ENCODE results near the gene PREP. TPM values are rescaled to one million over a fixed set of nuclear protein-coding genes. Genes with fewer than 3 reads are reported as not detected.

The PREP gene
- total RNA-seq, 2 donors from 2014 or later, result 99.9 to 113 TPM

DNA sequence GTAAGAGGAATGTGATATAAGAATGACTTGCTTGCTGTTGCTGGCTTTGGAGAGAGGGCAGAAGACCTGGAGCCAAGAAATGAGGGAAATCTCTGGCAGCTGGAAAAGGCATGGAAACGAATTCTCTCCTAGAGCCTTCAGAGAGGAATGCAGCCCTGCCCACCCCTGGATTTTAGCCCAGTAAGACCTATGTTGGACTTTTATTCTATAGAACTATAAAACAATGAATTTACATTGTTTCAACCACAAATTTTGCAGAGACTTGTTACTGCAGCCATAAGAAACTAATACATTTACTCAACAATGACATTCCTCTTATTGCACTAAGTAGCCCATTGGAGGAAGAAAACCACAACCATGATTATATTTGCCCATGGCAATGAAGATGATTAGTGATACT is 39.5 kb upstream of the PREP start:
- intact Hi-C loops (cut with DNase I), result no loop called here
- no peak overlapping the region for H3K9ac ChIP-seq (ENCODE audit: low read depth in 2 of 2, low read length in 2 of 2)
- DNase-seq, result no peak

DNA sequence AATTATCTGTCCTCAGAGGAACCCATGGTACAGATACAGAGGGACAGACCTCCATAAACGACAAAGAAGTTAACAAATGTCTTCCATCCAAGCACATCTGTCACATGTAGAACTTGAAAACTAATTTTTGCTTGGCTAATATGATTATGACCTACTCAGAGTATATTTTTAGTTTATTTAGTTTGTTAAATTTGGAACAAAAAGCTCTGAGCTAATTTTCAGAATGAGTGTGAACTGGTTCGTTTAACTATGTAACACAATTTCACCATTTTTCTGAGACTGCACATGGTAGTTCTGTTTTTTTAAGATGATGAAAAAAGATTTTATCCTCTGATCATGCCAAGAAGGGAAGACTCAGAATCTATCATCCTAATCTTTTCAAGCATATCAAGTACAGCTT is 34.4 kb upstream of the PREP start:
- DNase-seq, result no peak
- H3K27me3 ChIP-seq, result no peaks in the 10 kb centered on the region
- H3K27ac ChIP-seq, result no peak overlapping the region
- intact Hi-C loops (cut with DNase I), result loop anchor here (5.0 kb wide), 1 partner anchor 785 kb away; no protein-coding TSS in a partner anchor
- no peak overlapping the region for H3K4me3 ChIP-seq
- no peak overlapping the region for H3K9ac ChIP-seq (ENCODE audit: low read depth in 2 of 2, low read length in 2 of 2)
- no peaks in the 10 kb centered on the region for H3K4me1 ChIP-seq
- H3K9me3 ChIP-seq, result no peaks in the 10 kb centered on the region
- TF ChIP-seq CTCF (IDR thresholded peaks at IDR 0.05), result no peak
- no peaks in the 10 kb centered on the region for H3K36me3 ChIP-seq

More for the DNA sequence above, 39.5 kb upstream of the PREP start:
- no peak overlapping the region for H3K27ac ChIP-seq
- no peak overlapping the region for H3K4me3 ChIP-seq
- TF ChIP-seq CTCF (IDR thresholded peaks at IDR 0.05), result no peak
- no peaks in the 10 kb centered on the region for H3K27me3 ChIP-seq
- H3K9me3 ChIP-seq, result no peaks in the 10 kb centered on the region
- no peaks in the 10 kb centered on the region for H3K4me1 ChIP-seq
- no peaks in the 10 kb centered on the region for H3K36me3 ChIP-seq

DNA sequence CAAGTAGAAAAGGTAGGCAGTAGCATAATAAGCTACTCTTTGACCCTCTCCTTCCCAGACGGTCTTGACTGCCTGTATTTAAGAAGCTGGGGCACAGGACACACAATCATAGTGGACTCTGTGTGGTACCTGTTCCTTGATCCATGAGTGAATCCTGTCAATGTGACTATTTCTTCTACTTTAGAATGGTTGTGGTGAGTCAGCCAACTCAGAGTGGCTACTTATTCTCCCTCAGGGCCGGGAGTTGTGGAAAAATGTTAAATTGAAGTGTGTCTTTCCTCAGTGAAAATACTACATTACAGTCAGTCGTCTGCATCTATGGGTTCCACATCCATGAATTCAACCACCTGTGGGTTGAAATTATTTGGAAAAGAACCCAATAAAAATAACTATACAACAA is 30.8 kb upstream of the PREP start:
- Histone ChIP-seq H3K27me3 (no peaks in the 10 kb centered on the region), H3K36me3 (no peaks in the 10 kb centered on the region), H3K9me3 (no peaks in the 10 kb centered on the region), H3K27ac (no peak overlapping the region), H3K9ac (ENCODE audit: low read depth in 2 of 2, low read length in 2 of 2) (no peak overlapping the region), H3K4me3 (no peak overlapping the region), H3K4me1 (no peaks in the 10 kb centered on the region)
- TF ChIP-seq CTCF (IDR thresholded peaks at IDR 0.05), result no peak
- intact Hi-C loops (cut with DNase I), result no loop called here
- DNase-seq, result no peak

DNA sequence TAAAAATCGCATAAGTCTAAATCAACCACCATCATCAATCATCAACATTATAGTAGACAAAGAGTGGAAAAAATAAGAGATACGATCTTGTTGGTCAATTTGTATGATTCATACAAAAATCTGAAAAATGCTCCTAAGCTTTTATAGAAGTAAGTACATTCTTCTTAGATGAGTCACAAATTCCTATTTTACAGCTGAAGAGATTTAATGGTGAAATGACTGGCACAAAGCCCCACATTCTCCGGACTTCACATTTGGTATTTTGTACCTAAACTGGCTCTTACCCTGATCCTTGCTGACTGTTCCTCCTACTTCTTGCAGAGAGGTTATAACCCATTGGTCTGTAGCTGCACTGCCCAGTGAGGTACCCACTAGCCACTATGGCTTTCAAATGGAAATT is 29.9 kb upstream of the PREP start:
- intact Hi-C loops (cut with DNase I), result no loop called here
- no peak for DNase-seq
- Histone ChIP-seq H3K27me3 (no peaks in the 10 kb centered on the region), H3K36me3 (no peaks in the 10 kb centered on the region), H3K9ac (ENCODE audit: low read depth in 2 of 2, low read length in 2 of 2) (no peak overlapping the region), H3K4me3 (no peak overlapping the region), H3K4me1 (no peaks in the 10 kb centered on the region), H3K27ac (no peak overlapping the region), H3K9me3 (no peaks in the 10 kb centered on the region)
- no peak for TF ChIP-seq CTCF (IDR thresholded peaks at IDR 0.05)

- H3K4me3 ChIP-seq, result no peak overlapping the region
- no peaks in the 10 kb centered on the region for H3K27me3 ChIP-seq
- TF ChIP-seq CTCF (IDR thresholded peaks at IDR 0.05), result peak; percentile 62
- DNase-seq, result peak; percentile 30
- no peaks in the 10 kb centered on the region for H3K9me3 ChIP-seq
- no peaks in the 10 kb centered on the region for H3K36me3 ChIP-seq
- no peaks in the 10 kb centered on the region for H3K4me1 ChIP-seq
- no peak overlapping the region for H3K9ac ChIP-seq (ENCODE audit: low read depth in 2 of 2, low read length in 2 of 2)
- intact Hi-C loops (cut with DNase I), result no loop called here
- no peak overlapping the region for H3K27ac ChIP-seq
Observed at GRCh38 chr6:105431226-105431625, 28.3 kb upstream of the PREP start.

- DNase-seq, result no peak
- Histone ChIP-seq H3K4me3 (no peak overlapping the region), H3K27me3 (no peaks in the 10 kb centered on the region), H3K27ac (no peak overlapping the region), H3K9me3 (no peaks in the 10 kb centered on the region), H3K4me1 (no peaks in the 10 kb centered on the region), H3K9ac (ENCODE audit: low read depth in 2 of 2, low read length in 2 of 2) (no peak overlapping the region), H3K36me3 (no peaks in the 10 kb centered on the region)
- intact Hi-C loops (cut with DNase I), result no loop called here
- no peak for TF ChIP-seq CTCF (IDR thresholded peaks at IDR 0.05)
Observed at GRCh38 chr6:105430685-105431084, 27.8 kb upstream of the PREP start.

Measured in colonic mucosa (tissue), 4 donors.